Measurements from ENCODE around the gene DBF4B. TPM values are rescaled to one million over a fixed set of nuclear protein-coding genes. Genes with fewer than 3 reads are reported as not detected.

Gene DBF4B
- total and polyA plus RNA-seq, 10 of the 15 experiments (the other 5 are each of a cell fraction or from before 2014, with no cell fraction given), result 2.4 to 24.6 (median 16.9) TPM

DNA sequence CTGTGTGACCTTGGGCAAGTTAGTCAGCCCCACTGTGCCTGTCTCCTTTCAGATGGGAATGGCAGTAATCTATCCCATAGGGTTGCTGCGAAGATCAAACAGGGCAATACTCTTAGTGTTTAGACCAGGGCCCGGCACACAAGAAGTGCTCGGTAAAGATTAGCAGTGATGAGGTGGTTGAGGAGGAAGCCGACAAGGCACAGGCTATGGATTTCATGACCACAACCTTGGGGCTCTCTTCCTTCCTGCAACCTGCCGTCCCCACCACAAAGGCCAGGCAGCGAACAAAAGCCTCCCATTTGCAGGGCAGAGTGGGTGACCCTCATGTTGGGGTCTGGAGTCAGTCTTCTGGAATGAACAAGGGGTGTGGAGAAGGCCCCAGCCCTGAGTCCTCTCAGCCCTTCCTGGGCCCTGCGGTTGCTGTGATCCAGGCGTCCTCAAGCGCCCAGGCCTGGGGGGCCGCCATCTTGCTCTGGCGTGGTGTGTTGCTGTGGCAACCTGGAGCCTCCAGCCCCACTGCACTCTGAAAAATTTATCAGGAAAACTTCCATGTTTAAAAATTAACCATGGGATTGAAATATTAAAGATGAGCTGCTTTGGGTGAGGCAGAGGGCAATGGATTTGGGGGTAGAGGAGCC is 60.2 kb downstream of the DBF4B start:
- Histone ChIP-seq H3K4me1 (ENCODE audit: control insufficient read depth, insufficient read depth, low read length) (peaks cover 8% of the 10 kb centered on the region), H3K27me3 (replicated peaks in 1 of 2; ENCODE audit: control insufficient read depth in 2 of 2, insufficient read depth in 2 of 2, low read length in 1 of 2) (no peaks in the 10 kb centered on the region; a peak in 1 of 4 replicates), H3K9me3 (replicated peaks; ENCODE audit: control insufficient read depth, insufficient read depth, low read length) (no peaks in the 10 kb centered on the region), H4K20me1 (ENCODE audit: control insufficient read depth, insufficient read depth) (no peaks in the 10 kb centered on the region), H3K36me3 (ENCODE audit: control insufficient read depth in 2 of 2, insufficient read depth in 2 of 2, low read length in 1 of 2) (no peaks in the 10 kb centered on the region), H3K27ac (ENCODE audit: control insufficient read depth, insufficient read depth) (no peak overlapping the region), H3K4me3 (no peak overlapping the region), H3K4me2 (ENCODE audit: control insufficient read depth, insufficient read depth) (no peak overlapping the region), H3K79me2 (ENCODE audit: control insufficient read depth, insufficient read depth, low read length) (no peaks in the 10 kb centered on the region), H3K9ac (ENCODE audit: control insufficient read depth, insufficient read depth, low read length) (no peak overlapping the region), H2AFZ (ENCODE audit: control insufficient read depth, low read depth, low read length) (peak overlapping the region; percentile 28)
- in situ Hi-C loops (cut with MboI), result no loop called here
- intact Hi-C loops (cut with micrococcal nuclease; ENCODE audit: unreplicated experiment), result no loop called here
- ChIA-PET RAD21 (ENCODE audit: unreplicated experiment) (no interaction called here), SMC1A (ENCODE audit: uncharacterized antibody, unreplicated experiment) (no interaction called here), CTCF (no interaction called here), POLR2A (no interaction called here)
- WGBS (ENCODE audit: insufficient coverage, insufficient replicate concordance, low lambda C conversion rate, missing lambda C conversion rate), result 48% methylated on average over 11 of the region's 11 CpGs
- BruUV-seq (replicated peaks), result no TSS peak
- ATAC-seq (no peak), DNase-seq (ENCODE audit: low read depth, low spot score) (no peak), FAIRE-seq (no peak)
- TF ChIP-seq IKZF2 (IDR thresholded peaks at IDR 0.05) (no peak), RUNX3 (IDR thresholded peaks at IDR 0.05; ENCODE audit: low read length) (0 out of 2 replicates have a peak, but pooled peaks have one; percentile 26), YY1 (IDR thresholded peaks at IDR 0.05; ENCODE audit: low read depth, low read length) (peak; percentile 62)

DNA sequence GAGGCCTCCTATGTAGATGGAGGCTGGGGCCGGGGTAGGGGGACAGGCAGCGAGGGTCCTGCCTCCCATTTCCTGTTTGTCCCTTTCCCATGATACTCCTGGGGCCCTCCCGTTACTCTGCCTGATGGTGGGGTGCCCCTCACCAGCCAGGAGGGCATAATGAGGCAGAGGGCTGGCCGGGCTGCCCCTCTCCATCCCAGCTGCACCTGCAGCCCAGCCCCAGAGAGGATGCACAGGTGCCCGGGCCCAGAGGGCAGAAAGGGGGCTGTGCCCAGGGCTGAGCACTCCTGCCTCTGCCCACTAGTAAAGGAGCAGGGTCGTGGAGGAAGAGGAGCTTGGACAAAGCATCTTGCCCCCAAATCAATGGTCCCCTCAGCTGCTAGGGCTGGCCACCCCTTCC is 60.8 kb downstream of the DBF4B start:
- no peaks in the 10 kb centered on the region; a peak in 1 of 4 replicates for H3K27me3 ChIP-seq (replicated peaks in 1 of 2; ENCODE audit: control insufficient read depth in 2 of 2, insufficient read depth in 2 of 2, low read length in 1 of 2)
- in situ Hi-C loops (cut with MboI) (no loop called here), intact Hi-C loops (cut with micrococcal nuclease; ENCODE audit: unreplicated experiment) (no loop called here)
- TF ChIP-seq TCF3 (IDR thresholded peaks at IDR 0.05; ENCODE audit: borderline replicate concordance, insufficient read depth, low read depth, low read length) (no peak), SMC3 (IDR thresholded peaks at IDR 0.05; ENCODE audit: borderline replicate concordance, low read length) (no peak), NR2C2 (IDR thresholded peaks at IDR 0.05; ENCODE audit: borderline replicate concordance, control insufficient read depth, insufficient read length, low read depth) (no peak), FOS (IDR thresholded peaks at IDR 0.05; ENCODE audit: borderline replicate concordance, extremely low read depth, insufficient read length) (no peak), ZSCAN29 (IDR thresholded peaks at IDR 0.05) (no peak), MEF2A (IDR thresholded peaks at IDR 0.05; ENCODE audit: insufficient read depth, low read depth, low read length) (no peak), MEF2B (IDR thresholded peaks at IDR 0.05; ENCODE audit: partially characterized antibody, poor library complexity, severe bottlenecking) (no peak), BACH1 (IDR thresholded peaks at IDR 0.05; ENCODE audit: borderline replicate concordance) (no peak), RELA (IDR thresholded peaks at IDR 0.05; ENCODE audit: borderline replicate concordance, partially characterized antibody) (no peak), CREB1 (IDR thresholded peaks at IDR 0.05; ENCODE audit: low read depth) (no peak), CEBPB (IDR thresholded peaks at IDR 0.05; ENCODE audit: borderline replicate concordance in 1 of 2, low read depth in 2 of 2, low read length in 2 of 2) (no peak)
- TF ChIP-seq, protein P1, sequence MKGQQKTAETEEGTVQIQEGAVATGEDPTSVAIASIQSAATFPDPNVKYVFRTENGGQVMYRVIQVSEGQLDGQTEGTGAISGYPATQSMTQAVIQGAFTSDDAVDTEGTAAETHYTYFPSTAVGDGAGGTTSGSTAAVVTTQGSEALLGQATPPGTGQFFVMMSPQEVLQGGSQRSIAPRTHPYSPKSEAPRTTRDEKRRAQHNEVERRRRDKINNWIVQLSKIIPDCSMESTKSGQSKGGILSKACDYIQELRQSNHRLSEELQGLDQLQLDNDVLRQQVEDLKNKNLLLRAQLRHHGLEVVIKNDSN (IDR thresholded peaks at IDR 0.05; ENCODE audit: borderline replicate concordance, extremely low read length, insufficient read depth, low read depth, low read length), result no peak
- TF ChIP-seq, protein P2, sequence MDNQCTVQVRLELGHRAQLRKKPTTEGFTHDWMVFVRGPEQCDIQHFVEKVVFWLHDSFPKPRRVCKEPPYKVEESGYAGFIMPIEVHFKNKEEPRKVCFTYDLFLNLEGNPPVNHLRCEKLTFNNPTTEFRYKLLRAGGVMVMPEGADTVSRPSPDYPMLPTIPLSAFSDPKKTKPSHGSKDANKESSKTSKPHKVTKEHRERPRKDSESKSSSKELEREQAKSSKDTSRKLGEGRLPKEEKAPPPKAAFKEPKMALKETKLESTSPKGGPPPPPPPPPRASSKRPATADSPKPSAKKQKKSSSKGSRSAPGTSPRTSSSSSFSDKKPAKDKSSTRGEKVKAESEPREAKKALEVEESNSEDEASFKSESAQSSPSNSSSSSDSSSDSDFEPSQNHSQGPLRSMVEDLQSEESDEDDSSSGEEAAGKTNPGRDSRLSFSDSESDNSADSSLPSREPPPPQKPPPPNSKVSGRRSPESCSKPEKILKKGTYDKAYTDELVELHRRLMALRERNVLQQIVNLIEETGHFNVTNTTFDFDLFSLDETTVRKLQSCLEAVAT (IDR thresholded peaks at IDR 0.05), result no peak
- no peak overlapping the region for H3K27ac ChIP-seq (ENCODE audit: control insufficient read depth, insufficient read depth)
- 6% methylated on average over 6 of the region's 6 CpGs for whole genome bisulfite sequencing (ENCODE audit: insufficient coverage, insufficient replicate concordance, low lambda C conversion rate, missing lambda C conversion rate)
- no peak overlapping the region for H3K4me2 ChIP-seq (ENCODE audit: control insufficient read depth, insufficient read depth)
- no peaks in the 10 kb centered on the region for H4K20me1 ChIP-seq (ENCODE audit: control insufficient read depth, insufficient read depth)
- peaks cover 8% of the 10 kb centered on the region for H3K4me1 ChIP-seq (ENCODE audit: control insufficient read depth, insufficient read depth, low read length)
- RAD21 ChIA-PET (ENCODE audit: unreplicated experiment), result no interaction called here
- no peaks in the 10 kb centered on the region for H3K36me3 ChIP-seq (ENCODE audit: control insufficient read depth in 2 of 2, insufficient read depth in 2 of 2, low read length in 1 of 2)
- ATAC-seq, result no peak
- FAIRE-seq, result no peak
- H3K9me3 ChIP-seq (replicated peaks; ENCODE audit: control insufficient read depth, insufficient read depth, low read length), result no peaks in the 10 kb centered on the region
- H3K9ac ChIP-seq (ENCODE audit: control insufficient read depth, insufficient read depth, low read length), result no peak overlapping the region
- H3K4me3 ChIP-seq, result no peak overlapping the region
- no peaks in the 10 kb centered on the region for H3K79me2 ChIP-seq (ENCODE audit: control insufficient read depth, insufficient read depth, low read length)
- CTCF ChIA-PET, result no interaction called here
- DNase-seq (ENCODE audit: low read depth, low spot score), result no peak
- no TSS peak for BruUV-seq (replicated peaks)
- POLR2A ChIA-PET, result interaction anchor here (0.6 to 0.7 kb wide), 2 partner anchors 124 to 311 kb away, joined by 5 to 6 read pairs; no protein-coding TSS in a partner anchor
- SMC1A ChIA-PET (ENCODE audit: uncharacterized antibody, unreplicated experiment), result no interaction called here
- no peak overlapping the region for H2AFZ ChIP-seq (ENCODE audit: control insufficient read depth, low read depth, low read length)

Measured in GM12878 (cell line).